Measurements from ENCODE around the gene ASIC3.

ASIC3 gene

GRCh38 chr7:151017953-151018420, 30.3 kb upstream of the ASIC3 start:
- TF ChIP-seq, protein P1, sequence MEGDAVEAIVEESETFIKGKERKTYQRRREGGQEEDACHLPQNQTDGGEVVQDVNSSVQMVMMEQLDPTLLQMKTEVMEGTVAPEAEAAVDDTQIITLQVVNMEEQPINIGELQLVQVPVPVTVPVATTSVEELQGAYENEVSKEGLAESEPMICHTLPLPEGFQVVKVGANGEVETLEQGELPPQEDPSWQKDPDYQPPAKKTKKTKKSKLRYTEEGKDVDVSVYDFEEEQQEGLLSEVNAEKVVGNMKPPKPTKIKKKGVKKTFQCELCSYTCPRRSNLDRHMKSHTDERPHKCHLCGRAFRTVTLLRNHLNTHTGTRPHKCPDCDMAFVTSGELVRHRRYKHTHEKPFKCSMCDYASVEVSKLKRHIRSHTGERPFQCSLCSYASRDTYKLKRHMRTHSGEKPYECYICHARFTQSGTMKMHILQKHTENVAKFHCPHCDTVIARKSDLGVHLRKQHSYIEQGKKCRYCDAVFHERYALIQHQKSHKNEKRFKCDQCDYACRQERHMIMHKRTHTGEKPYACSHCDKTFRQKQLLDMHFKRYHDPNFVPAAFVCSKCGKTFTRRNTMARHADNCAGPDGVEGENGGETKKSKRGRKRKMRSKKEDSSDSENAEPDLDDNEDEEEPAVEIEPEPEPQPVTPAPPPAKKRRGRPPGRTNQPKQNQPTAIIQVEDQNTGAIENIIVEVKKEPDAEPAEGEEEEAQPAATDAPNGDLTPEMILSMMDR (IDR thresholded peaks at IDR 0.05; ENCODE audit: control insufficient read depth, extremely low read depth, insufficient read depth): peak; percentile 99
- no peak for DNase-seq (ENCODE audit: low read depth)
- peak overlapping the region; percentile 47 for H3K4me3 ChIP-seq (ENCODE audit: low read depth, low read length)

DNA sequence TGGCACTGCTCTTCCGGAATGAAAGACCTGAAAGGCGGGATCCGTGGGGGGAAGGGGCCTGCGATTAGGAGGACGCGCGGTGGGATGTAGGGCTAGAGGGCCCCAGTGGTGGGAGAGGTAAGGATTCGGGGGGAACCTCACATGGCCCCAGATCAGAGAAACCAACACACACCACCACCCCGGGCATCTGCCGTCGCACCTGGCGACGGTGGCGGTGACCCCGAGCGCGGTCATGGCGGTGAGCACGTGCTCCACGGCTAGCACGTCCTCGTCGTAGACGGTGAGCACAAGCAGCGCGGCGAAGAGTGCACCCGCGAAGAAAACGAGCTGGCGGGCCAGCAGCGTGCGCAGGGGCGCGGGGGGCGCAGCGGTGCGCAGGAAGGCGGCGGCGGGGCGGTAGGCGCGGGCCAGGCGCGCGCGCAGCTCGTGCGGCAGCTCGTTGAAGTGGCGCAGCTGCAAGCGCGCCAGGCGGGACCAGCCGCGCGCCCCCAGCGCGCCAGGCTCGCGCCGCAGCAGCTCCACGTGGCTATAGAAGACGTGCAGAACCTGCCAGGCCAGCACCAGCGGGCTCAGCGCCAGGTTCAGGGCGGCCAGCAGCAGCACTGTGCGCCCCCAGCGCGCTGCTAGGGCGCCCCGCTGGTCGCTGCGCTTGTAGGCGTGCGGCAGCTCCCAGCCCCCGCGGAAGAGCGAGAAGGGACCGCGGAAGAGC, 29.8 kb upstream of the ASIC3 start:
- DNase-seq (ENCODE audit: low read depth): no peak
- H3K4me3 ChIP-seq (ENCODE audit: low read depth, low read length): peak overlapping the region; percentile 47
- TF ChIP-seq, protein P1 (IDR thresholded peaks at IDR 0.05; ENCODE audit: control insufficient read depth, extremely low read depth, insufficient read depth): no peak

DNA sequence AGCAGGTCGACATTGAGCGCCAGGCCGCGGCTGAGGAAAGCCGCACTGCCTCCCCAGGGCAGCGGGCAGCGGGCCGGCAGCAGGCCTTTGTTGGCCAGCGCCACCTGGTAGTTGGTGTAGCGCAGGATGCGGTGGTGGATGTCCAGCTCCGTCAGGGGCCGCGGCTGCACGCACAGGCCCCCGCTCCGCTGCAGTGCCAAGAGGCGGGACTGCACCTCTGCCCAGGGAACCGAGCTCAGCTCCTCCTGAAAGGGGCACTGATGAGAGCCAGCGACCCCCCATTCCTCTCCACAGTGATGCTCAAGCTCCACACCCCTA, 29.2 kb upstream of the ASIC3 start:
- H3K4me3 ChIP-seq (ENCODE audit: low read depth, low read length): no peak overlapping the region
- TF ChIP-seq, protein P1 (IDR thresholded peaks at IDR 0.05; ENCODE audit: control insufficient read depth, extremely low read depth, insufficient read depth): no peak
- DNase-seq (ENCODE audit: low read depth): no peak

DNA sequence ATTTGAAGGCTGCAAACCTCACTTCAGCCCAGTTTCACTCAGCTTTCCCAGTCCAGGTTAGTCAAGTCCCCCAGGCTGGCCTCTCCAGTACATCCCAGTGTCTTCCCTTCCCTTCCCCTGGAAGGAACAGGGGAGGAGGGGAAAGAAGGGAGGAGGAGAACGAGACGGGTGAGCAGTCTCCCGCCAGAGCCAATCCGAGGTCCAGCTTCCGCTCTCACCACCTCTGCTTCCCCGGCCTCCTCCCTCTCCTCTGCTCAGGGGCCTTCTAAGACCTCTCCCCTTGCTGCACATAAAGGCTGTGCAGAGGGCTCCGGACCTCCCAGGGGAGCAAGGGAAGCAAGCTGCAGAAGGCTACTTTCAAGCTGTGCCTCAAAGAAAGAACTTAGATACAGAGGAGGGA, 28.1 kb upstream of the ASIC3 start:
- TF ChIP-seq, protein P1 (IDR thresholded peaks at IDR 0.05; ENCODE audit: control insufficient read depth, extremely low read depth, insufficient read depth): no peak
- DNase-seq (ENCODE audit: low read depth): no peak
- H3K4me3 ChIP-seq (ENCODE audit: low read depth, low read length): no peak overlapping the region

- TF ChIP-seq, protein P1 (IDR thresholded peaks at IDR 0.05; ENCODE audit: control insufficient read depth, extremely low read depth, insufficient read depth): no peak
- no peak overlapping the region for H3K4me3 ChIP-seq (ENCODE audit: low read depth, low read length)
- DNase-seq (ENCODE audit: low read depth): no peak
Observed at GRCh38 chr7:151023232-151023631, 25.1 kb upstream of the ASIC3 start.

DNA sequence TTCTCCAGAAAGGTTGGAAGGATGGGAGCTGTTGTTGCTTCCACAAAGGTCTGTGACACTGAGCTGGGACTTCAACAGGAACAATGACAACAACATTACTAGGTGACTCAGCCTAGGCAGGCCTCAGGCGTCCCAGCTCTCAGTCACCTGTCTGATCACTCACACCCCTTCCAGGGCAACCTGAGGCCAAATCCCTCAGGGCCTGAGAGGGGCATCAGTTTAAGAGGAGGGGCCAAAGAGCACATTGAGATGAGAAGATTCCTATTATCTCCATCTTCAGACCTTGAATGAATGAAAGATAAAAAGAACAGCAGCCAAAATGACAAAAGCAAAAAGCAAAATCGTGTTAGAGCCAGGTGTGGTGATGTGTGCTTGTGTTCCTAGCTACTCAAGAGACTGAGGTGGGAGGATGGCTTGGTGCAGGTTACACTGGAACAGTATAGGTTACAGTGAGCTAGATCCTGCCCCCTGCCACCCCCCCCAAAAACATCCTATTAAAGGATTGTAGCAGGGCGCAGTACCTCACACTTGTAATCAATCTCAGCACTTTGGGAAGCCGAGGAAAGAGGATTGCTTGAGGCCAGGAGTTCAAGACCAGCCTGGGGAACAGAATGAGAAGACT, 23.8 kb upstream of the ASIC3 start, which contains the start of gene ATG9B:
ATG9B (minus strand) TSS at position 60 of the 622 bp plus-strand sequence. CDS start 71 bp downstream, outside the sequence.
- TF ChIP-seq, protein P1 (IDR thresholded peaks at IDR 0.05; ENCODE audit: control insufficient read depth, extremely low read depth, insufficient read depth): no peak
- no peak within 1 kb of the TSS for H3K4me3 ChIP-seq (ENCODE audit: low read depth, low read length)
- DNase-seq (ENCODE audit: low read depth): no peak
